ENCODE measurements around the gene PPP3R1.

DNA sequence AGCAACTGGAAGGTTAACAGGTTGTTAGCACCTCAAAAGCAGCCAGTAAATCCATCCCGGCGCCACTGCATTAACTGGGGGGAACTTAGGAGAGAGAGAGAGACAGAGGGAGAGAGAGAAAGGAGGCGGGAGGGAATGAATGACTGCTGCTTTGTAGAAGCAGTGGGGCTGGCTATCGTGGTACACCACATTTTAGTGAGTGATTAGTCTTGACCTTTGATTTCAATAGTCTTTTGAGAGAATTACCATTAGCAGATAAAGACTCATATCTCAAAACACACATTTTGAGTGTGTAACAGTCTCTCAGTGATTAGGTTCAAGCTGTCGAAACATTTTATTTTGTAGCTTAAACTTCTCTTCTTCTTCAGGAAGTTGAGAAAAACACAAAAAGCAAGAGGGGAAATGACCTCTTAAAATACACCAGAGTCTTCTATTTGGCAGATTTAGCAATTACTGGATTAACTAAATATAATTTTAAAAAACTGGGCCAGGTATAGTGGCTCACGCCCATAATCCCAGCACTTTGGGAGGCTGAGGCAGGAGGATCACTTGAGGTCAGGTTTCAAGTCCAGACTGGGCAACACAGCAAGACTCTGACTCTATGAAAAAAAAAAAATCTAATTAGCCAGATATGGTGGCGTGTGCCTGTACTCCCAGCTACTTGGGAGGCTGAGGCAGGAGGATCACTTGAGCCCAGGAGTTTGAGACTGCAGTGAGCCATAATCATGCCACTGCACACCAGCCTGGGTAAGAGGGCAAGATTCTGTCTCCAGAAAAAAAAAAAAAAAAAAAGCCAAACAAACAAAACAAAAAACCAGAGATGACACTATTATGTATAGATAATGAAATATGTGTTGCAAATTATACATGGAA, 116.6 kb downstream of the PPP3R1 start:
- TF ChIP-seq CTCF (conservative IDR thresholded peaks at IDR 0.05; ENCODE audit: low read depth, low read length) (no peak), MAFK (IDR thresholded peaks at IDR 0.05; ENCODE audit: low read depth, low read length) (no peak)
